Stimulated activated CD4-positive, alpha-beta T cell treated with anti-CD3 and anti-CD28 coated beads, Interleukin-2, amount 100 ng/mL, for 48 hours (primary cell): ENCODE data around the gene PCDH12.
A peak's percentile ranks its signal among the peaks of the same experiment; 100 is the strongest.

Source experiments
- DNase-seq, 2 donors: peaks; one replicate each; pipeline ENCODE4 v3.0.0-alpha.2; 2020

PCDH12 gene

GRCh38 chr5:141958113-141958512 is at the start of gene PCDH12:
Gene PCDH12 (minus strand): TSS chr5:141958202. CDS start chr5:141957851, 351 bp downstream.
- DNase-seq: no peak

DNA sequence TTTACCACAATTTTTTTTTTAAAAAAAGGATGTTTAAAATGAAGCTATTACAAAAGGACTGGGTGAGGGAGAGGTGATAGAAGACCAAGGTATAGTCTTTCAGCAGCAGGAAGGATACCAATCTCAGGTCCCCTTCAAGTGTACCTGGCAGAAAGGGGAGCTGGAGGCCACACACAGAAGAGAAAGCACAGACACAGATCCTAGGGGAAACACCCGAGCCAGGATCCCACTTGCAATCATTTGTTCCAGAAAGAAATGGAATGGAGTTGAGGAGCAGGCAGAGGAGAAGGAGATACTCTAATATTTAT is 49.2 kb upstream of the PCDH12 start:
- DNase-seq: no peak

DNA sequence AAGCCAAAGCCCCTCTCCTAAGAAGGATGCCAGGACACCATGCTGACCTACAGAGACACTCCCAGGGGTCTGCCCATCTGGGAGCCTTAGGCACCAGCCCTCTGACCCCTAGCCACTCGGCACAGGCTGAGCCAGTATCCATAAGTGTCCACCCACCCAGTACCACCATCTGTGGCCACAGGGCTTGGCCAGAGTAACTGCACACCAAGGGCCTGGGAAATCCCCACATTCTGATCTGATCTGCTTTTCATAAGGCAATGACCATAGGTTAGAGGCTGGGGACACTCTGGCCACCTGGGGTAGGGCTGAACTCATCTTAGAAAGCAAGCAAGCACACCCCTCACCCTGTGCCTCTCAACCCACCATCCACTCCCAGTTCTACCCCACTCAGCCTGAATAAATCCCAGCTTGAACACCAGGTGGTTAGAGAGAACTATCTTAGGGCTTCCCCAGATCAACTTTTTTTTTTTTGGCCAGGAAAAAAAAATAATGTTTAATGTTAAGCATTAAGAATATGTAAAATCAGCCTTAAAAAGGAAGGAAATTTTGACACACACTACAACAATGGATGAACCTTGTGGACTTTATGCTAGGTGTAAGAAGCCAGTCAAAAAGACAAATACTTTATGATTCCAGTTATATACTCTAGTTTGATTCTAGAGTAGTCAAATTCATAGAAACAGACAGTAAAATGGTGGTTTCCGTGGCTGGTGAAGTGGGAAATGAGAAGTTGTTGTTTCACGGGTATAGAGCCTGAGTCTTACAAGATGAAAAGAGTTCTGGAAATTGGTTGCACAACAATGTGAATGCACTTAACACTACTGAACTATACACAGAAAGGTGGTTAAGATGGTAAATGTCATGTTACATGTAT is 48.6 kb upstream of the PCDH12 start:
- no peak for DNase-seq

DNA sequence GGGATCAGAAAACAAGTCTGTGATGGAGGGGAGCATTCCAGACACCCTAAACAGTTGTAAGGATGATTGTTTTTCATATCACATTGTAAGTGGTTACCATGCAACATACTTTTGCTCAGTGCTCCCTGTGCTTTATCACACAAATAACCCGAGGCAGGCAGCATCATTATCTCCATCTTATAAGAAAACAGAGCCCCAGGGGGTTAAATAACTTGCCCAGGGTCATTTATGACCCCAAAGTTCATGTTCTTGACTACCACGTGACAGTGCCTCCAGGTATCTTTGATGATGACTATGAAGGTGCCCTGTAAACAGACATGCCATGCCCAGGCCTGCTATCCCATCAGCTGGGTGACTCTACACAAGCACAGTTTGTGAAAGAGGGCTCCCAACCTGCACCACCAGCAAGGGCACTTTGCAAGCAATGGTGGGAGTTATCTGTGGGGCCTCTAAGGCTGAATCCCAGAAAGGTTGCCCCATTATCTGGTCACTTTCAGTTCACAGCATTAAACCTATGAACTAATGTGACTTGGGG is 45.3 kb upstream of the PCDH12 start:
- no peak for DNase-seq

GRCh38 chr5:142000704-142001484 is 42.9 kb upstream of the PCDH12 start:
- DNase-seq: no peak

- no peak for DNase-seq
These were observed 42.2 kb upstream of the PCDH12 start for GRCh38 chr5:142000173-142000572.

DNA sequence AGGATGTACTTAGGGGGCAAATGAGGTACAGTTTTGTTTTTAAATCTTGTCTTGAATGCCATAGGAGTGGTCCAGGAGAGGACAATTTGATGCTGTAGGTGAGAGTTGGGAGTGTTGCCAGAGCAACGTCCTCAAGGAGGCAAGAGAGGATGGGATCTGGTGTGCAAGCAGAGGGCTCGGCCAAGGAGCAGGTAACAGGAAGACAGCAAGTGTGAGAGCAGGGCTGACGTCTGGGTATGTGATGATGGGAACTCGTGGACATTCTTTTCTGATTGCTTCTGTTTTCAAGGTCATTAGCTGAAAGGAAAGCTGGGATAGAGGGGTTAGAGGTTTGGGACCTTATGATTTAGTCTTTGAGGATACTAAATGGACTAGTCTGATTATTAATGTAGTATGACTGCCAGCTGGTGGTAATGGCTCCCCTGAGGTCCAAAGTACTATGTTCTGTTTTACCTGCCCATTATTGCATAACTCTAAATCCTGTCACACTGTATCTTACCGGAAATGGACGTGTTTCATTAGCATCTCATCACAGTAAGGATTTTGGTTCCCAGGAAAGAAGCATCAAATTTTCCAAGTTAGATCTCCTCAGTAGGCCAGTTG is 39.5 kb upstream of the PCDH12 start:
- DNase-seq: no peak

- no peak for DNase-seq
These were observed 37.7 kb upstream of the PCDH12 start for GRCh38 chr5:141995656-141996055.

GRCh38 chr5:141994511-141995136 is 36.6 kb upstream of the PCDH12 start:
- DNase-seq: no peak

DNA sequence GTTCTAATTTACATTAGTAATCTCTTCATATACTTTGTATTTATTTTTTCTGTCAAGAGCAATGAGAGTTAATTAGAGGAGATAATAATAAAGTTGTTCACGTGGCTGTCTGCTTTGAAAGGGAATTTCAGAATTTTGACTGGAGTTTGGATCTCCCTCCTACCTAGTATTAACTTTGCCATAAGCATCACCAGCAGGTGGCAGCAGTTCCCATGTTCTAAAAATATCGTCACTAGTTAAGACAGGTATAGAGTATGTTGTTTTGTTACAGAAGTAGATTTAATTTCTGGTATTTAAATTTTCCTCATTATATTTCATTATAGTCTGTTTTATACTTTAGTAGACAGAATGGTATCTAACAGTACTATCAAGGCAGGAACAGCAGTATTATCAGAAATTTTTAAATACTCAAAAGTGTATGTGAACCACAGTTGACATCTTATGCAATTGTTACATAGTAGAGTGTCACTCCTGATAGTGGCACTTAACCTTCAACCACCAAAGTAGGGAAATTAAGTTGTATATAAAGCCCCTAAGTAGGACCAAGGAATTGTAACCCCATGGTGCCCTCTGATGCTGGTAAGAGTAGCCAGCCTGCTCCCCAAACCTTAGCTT is 34.5 kb upstream of the PCDH12 start:
- peak; percentile 79 to 87 for DNase-seq

- DNase-seq: no peak
These were observed 31.7 kb upstream of the PCDH12 start for GRCh38 chr5:141989720-141990119.

- DNase-seq: no peak
These were observed 28.1 kb upstream of the PCDH12 start for GRCh38 chr5:141986072-141986471.

DNA sequence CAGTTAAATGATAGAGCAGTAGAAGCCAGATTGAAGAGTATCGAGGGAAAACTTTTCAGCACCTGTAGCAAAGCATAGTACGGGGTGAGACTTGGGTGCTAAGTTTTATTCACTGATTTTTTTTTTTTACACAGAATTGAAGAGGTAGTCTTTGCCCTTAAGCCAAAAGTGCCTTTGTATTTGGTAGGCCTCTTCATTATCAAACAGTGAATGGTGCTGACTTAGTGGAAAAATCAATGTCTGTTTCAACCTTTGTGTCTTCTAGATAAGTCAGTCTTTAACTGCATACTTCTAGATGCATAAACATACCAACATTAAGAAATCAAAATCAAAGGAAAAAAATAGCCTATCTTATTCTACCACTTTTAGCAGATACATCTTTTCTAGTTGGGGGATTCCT is 24.6 kb upstream of the PCDH12 start:
- no peak for DNase-seq

DNA sequence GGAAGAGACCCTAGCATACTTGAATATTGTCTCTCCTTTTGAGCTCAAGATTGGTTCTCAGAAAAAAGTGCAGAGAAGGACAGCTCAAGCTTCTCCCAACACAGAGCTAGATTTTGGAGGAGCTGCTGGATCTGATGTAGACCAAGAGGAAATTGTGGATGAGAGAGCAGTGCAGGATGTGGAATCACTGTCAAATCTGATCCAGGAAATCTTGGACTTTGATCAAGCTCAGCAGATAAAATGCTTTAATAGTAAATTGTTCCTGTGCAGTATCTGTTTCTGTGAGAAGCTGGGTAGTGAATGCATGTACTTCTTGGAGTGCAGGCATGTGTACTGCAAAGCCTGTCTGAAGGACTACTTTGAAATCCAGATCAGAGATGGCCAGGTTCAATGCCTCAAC is 20.4 kb upstream of the PCDH12 start:
- DNase-seq: no peak

- no peak for DNase-seq
These were observed 18.2 kb upstream of the PCDH12 start for GRCh38 chr5:141976176-141976575.

- no peak for DNase-seq
These were observed 16.0 kb upstream of the PCDH12 start for GRCh38 chr5:141973871-141974595.

DNA sequence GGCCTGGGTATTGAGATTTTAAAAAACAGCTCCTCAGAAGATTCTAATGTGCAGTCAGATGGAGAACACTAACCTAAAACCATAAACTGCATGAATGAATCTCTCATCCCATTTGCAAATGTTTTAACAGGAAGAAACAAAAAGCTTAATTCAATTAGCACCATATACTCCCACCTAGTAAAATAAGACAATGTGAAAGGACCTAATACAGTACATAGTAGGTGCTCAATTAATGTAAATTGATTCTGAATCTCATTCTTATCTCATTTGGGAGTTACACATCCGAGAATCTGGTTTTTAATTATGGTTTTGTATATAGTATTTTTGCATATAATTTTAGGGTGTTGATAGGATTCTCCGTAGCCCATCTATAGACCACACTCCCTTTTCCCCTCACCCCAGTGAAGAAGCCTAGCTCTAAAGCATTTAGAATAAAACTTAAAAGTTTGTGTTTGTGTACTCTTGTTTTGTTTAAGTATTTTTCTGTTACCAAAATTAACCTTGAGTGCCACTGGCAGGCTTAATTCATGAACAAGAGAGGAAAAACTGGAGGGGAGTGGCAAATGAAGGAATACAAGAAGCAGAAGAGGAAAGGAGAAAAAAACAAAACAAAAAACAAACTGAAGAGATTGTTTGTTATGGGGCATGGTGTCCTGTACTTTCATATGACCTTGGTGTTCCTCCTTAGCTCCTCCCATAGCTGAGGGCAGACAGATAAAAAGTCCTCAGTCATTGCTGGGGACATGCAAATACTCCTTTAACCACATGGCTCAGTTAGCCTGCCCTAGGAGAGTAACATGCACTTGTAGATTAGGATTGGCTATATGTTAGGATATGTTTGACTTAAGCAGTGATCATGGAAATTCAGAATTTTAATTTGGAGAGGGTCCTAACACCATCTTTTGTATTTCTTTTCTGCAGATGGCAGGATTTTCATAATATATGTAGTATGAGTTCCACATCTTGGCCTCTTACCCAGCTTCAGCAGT is 12.1 kb upstream of the PCDH12 start:
- no peak for DNase-seq

DNA sequence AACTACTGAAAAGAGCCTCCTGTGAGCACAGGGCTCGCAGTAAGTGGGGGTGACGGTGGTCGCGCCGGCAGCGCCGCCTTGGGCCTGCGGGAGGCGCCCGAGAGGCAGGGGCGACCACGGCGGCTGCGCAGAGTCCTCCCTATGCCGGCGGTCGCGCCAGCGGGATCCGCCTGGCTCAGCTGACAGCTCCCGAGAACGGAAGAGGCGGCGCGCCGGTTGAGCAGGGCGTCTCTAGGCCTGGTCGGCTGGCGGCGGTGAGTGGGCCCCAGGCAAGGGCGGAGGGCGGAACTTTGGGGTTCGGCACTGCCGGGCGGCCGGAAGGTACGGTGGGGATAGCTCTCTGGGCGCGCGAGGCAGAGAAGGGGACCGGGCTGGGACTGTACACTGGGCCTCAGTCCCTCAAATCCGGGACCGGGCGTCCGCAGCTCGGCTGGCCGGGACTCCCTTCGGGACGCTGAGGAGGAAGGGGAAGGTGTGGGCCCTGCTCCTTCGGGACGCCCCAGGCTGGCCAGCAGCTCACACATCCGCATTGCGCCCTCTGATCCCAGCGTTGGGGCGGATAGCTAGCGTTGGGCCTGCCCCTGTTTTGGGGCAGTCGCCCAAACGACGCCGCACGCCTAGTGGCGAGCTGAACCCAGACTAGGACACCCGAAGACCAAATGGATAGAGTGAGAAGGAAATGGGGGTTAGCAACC is 11.1 kb upstream of the PCDH12 start, which contains the start of gene RNF14:
RNF14 (plus strand) TSS at position 192 of the 695 bp plus-strand sequence. CDS start 4,484 bp downstream, outside the sequence.
- peak; percentile 91 to 94 for DNase-seq

DNA sequence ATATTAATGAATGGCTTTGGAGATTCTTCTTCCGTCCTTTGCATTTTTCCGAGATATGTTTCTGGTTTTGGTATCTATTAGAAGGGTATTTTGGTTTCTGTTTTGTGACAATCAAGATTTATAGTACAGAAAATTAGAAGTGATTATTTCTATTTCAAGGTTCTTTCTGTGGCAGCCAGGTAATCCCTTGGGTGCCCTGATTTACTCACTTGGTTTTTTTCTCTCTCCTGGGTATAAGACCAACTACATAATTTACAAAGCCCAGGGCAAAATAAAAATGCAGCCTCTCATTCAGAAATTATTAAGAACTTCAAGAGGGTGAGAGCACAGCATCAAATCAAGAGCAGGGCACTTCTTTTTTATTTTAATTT is 8.9 kb upstream of the PCDH12 start:
- no peak for DNase-seq
